C4-2B (cell line): ENCODE measurements around the gene ZNF410.

Source experiments
- ZFX ChIP-seq: fragments of 450-650 bp; IDR thresholded peaks from 2 replicates; pipeline ENCODE4 v1.6.1; 2017
- TF ChIP-seq, protein P1 (sequence below): fragments of 450-650 bp; conservative IDR thresholded peaks from 2 replicates; pipeline ENCODE4 v1.5.1; 2017; ENCODE audit warnings: mild to moderate bottlenecking

DNA sequence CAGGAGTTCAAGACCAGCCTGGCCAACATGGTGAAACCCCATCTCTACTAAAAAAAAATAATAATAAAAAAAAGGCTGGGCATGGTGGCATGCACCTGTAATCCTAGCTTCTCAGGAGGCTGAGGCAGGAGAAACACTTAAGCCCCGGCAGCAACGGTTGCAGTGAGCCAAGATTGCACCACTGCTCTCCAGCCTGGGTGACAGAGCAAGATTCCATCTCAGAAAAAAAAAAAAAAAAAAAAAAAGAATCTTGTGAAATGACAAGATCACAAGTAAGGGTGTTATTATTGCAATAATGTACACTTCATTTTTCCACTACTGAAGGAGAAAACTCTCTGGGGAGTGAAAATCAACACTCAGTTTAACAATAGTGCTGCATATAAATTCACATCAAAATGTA is 43.8 kb upstream of the ZNF410 start:
- TF ChIP-seq, protein P1, sequence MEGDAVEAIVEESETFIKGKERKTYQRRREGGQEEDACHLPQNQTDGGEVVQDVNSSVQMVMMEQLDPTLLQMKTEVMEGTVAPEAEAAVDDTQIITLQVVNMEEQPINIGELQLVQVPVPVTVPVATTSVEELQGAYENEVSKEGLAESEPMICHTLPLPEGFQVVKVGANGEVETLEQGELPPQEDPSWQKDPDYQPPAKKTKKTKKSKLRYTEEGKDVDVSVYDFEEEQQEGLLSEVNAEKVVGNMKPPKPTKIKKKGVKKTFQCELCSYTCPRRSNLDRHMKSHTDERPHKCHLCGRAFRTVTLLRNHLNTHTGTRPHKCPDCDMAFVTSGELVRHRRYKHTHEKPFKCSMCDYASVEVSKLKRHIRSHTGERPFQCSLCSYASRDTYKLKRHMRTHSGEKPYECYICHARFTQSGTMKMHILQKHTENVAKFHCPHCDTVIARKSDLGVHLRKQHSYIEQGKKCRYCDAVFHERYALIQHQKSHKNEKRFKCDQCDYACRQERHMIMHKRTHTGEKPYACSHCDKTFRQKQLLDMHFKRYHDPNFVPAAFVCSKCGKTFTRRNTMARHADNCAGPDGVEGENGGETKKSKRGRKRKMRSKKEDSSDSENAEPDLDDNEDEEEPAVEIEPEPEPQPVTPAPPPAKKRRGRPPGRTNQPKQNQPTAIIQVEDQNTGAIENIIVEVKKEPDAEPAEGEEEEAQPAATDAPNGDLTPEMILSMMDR: no peak
- no peak for TF ChIP-seq ZFX
